HG03039 (cell line): ENCODE results near the gene EPS8L2.

Source experiments
- ATAC-seq: cut with Tn5 transposase; IDR thresholded peaks from one replicate; pipeline ENCODE4 v1.9.1; 2021; ENCODE audit warnings: mild to moderate bottlenecking, moderate library complexity; ENCODE audit not compliant: unreplicated experiment

The EPS8L2 gene

DNA sequence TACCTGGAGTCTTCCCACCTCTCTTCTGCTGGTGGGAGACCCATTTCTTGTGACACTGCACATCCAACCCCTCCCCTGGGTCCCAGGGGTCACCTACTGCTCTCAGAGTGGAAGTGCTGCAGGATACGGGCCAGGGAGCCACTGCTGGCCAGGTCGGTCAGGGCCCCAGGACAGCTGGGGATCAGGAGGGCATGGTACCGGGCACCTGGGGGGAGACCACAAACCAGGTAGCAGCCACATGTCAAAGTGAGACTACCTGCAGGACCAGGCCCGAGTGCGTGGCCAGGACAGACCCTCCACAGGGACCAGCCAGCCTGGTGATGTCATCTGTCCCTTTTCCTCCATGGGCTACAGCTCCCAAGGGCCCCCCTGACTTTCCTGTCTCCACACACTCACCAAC is 67.4 kb downstream of the EPS8L2 start:
- no peak for ATAC-seq

DNA sequence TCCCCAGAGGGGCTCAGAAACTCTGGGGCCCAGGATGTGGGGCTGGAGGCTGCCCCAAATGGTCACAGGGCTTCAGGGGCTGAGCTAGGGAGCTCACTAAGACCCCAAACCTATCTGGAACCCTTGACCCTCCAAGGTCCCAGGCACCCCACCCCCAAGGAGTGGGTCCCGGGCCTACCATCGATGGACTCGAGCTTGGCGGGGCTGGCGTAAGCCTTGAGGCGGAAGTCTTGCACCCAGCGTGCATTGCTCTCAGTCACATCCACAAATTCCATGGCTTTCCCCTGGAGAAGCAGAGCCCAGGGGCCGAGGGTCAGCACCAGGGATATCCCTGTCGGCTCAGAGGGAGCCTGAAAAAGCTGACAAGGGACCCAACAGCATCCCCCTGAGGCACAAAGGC is 67.8 kb downstream of the EPS8L2 start:
- ATAC-seq: no peak

DNA sequence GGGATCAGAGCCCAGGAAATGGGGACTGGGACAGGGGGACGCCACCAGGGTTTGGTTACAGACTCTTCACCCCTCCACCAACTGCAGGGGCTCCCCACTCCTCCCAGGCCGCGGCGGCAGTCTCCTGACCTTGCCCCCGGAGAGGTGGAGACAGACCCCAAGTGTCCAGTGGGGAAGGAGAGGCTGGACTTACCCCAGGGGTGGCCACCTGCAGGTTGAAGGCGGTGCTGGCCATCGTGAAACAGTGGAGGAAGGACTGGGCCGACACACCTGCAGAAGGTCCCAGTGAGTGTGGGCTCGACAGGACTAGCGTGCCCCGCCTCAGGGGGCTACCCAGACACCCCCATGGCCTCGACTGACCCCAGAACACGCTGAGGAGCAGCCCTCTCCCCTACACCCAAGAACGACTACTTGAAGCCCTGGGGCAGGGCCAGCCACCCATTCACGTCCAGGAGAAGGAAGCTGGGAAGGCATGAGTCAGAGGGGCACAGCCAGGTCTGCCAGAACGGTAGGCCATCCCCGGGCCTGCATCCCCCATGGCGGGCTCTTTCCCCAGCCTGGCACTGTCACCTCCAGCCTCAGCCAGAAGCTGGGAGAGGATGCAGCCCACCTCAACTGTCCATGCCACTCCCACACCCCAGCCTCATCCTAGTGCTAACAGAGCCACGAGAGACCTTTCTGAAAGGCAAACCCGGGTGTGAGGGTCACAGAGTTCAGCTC is 69.0 kb downstream of the EPS8L2 start:
- ATAC-seq: no peak

DNA sequence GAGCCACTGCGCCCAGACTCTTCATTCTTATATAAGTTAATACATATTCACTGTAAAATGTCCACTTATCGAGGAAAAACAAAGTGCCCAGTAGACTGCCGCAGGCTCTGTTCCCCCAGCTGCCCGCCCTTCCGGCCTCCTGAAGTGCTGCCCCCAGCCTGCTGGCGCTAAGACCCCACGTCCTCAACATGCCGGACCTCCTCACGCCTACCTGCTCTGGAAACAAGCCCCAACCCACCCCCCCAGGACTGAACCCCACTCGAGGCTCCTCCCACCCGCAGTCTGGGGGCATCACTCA is 70.2 kb downstream of the EPS8L2 start:
- no peak for ATAC-seq

DNA sequence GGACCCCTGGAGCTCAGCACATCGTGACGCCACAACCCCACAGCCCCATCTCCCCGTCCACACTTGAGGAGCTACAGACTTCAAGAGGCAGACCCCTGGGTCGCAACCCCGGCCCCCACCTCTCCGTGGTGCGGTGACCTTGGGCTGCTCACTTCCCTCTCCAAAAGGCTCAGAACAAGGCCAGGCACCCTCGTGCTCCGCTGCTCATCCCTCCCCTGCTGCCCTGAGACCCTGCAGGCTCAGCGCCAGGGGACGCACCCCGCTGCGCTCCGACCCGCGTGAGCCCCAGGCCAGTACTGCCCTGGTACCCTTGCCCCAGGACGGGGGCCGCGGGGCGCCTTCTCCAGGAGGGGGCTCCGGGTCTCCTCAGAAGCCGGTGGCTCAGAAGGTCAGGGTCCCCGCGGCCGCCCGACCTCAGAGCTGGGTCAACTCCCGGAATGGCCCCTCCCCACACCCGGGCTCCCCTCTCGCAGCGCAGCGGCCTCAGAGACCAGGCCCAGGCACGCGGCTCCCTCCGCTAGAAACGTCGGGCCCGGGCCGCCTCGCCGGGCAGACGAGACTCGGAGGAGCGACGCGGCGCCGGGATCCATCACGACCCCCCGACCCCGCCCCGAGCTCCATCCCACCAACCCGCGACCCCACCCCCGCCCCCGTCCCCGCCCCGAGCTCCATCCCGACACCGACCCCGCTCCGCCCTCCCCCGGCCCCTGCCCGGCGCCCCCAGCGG is 70.7 kb downstream of the EPS8L2 start:
- peak; percentile 19 for ATAC-seq
